Endothelial cell of umbilical vein (primary cell): ENCODE measurements around the gene AP1S2. TPM values are rescaled to one million over a fixed set of nuclear protein-coding genes. Genes with fewer than 3 reads are reported as not detected.

Experiments
- BruUV-seq: library from RNA; stranded (reverse); fragments of 400-500 nt; replicated peaks from 2 replicates; lab custom pipeline; 2021; lab: Mats Ljungman, UMichigan
- CTCF ChIA-PET: fragments of 300-600, 350-600 bp; sonication (Branson Sonifier 250); formaldehyde crosslinking; loops from one replicate; lab custom pipeline; 2021; ENCODE audit warnings: antibody characterized with exemption, inconsistent platforms; lab: Charles Lee
- POLR2A ChIA-PET: fragments of 300-600, 350-600 bp; sonication (Branson Sonifier 250); formaldehyde crosslinking; loops from one replicate; lab custom pipeline; 2021; ENCODE audit warnings: antibody characterized with exemption, inconsistent platforms; lab: Charles Lee
- DNase-seq: peaks from one replicate; pipeline ENCODE4 v3.0.0-alpha.2; 2011; ENCODE audit warnings: low read depth, low spot score
- FAIRE-seq: peaks from 2 replicates; lab custom pipeline; 2011; peaks lifted over from hg19 to GRCh38; lab: Jason Lieb, UNC
- H2AFZ ChIP-seq: 2 replicates; pipeline ENCODE4 v1.6.0; 2012; ENCODE audit warnings: low read depth, low read length, control low read depth, inconsistent platforms
- H3K27ac ChIP-seq: 2 replicates; pipeline ENCODE4 v1.5.1; 2011; ENCODE audit warnings: low read depth, mild to moderate bottlenecking, control low read depth, low read length, moderate library complexity; ENCODE audit not compliant: insufficient read depth
- H3K27me3 ChIP-seq, 2 experiments: 2 replicates each; pipeline versions ENCODE4 v1.6.0 to v1.6.1; 2011; ENCODE audit warnings: low read length in 2 of 2, mixed read lengths in 1 of 2; ENCODE audit not compliant: control insufficient read depth in 2 of 2, insufficient read depth in 2 of 2
- H3K36me3 ChIP-seq, 2 experiments: 2 replicates in 1 of 2; 3 replicates in 1 of 2; pipeline ENCODE4 v1.5.1; 2011; ENCODE audit warnings: low read length in 2 of 2, mild to moderate bottlenecking in 1 of 2, moderate library complexity in 1 of 2; ENCODE audit not compliant: control insufficient read depth in 2 of 2, insufficient read depth in 2 of 2; ENCODE audit errors: extremely low read depth in 1 of 2
- H3K4me1 ChIP-seq: 3 replicates; pipeline ENCODE4 v1.5.1; 2011; ENCODE audit warnings: mild to moderate bottlenecking, low read length; ENCODE audit not compliant: control insufficient read depth, insufficient read depth; ENCODE audit errors: extremely low read depth
- H3K4me2 ChIP-seq: 2 replicates; pipeline ENCODE4 v1.6.1; 2011; ENCODE audit warnings: low read length, control low read depth, mixed read lengths; ENCODE audit not compliant: insufficient read depth
- H3K4me3 ChIP-seq, 3 experiments: fragments of 200-600 bp in 1 of 3; sonication (generic), shearing (Covaris generic) in 1 of 3; replicated peaks in 1 of 3; 2 replicates each; pipeline ENCODE4 v1.5.1; 2011 to 2016; ENCODE audit warnings: control low read depth in 3 of 3, low read length in 3 of 3, mild to moderate bottlenecking in 2 of 3, inconsistent platforms in 1 of 3, low read depth in 1 of 3, moderate library complexity in 1 of 3; ENCODE audit not compliant: insufficient read depth in 1 of 3
- H3K79me2 ChIP-seq: 2 replicates; pipeline ENCODE4 v1.6.0; 2012; ENCODE audit warnings: low read length, inconsistent platforms; ENCODE audit not compliant: control insufficient read depth, insufficient read depth
- H3K9ac ChIP-seq: replicated peaks from 2 replicates; pipeline ENCODE3; 2011; ENCODE audit warnings: low read length, control low read depth; ENCODE audit not compliant: insufficient read depth; ENCODE audit errors: extremely low read depth
- H3K9me1 ChIP-seq: replicated peaks from 3 replicates; pipeline ENCODE4 v1.6.0; 2011; ENCODE audit warnings: mild to moderate bottlenecking, low read length; ENCODE audit not compliant: control insufficient read depth, insufficient read depth; ENCODE audit errors: extremely low read depth
- H3K9me3 ChIP-seq: replicated peaks from 2 replicates; pipeline ENCODE4 v1.5.1; 2012; ENCODE audit warnings: low read length, inconsistent platforms; ENCODE audit not compliant: control insufficient read depth, insufficient read depth
- H4K20me1 ChIP-seq: replicated peaks from 2 replicates; pipeline ENCODE3; 2011; ENCODE audit warnings: mild to moderate bottlenecking, low read length; ENCODE audit not compliant: control insufficient read depth, insufficient read depth; ENCODE audit errors: extremely low read depth
- CTCF ChIP-seq, 2 donors: IDR thresholded peaks; 1 replicate in 1 of 2; 2 replicates in 1 of 2; pipeline ENCODE4 v1.5.1; 2011; ENCODE audit warnings: low read length in 2 of 2, mild to moderate bottlenecking in 2 of 2, moderate library complexity in 2 of 2, control low read depth in 1 of 2, inconsistent platforms in 1 of 2, low read depth in 1 of 2; ENCODE audit not compliant: insufficient read depth in 1 of 2; ENCODE audit errors: extremely low read depth in 1 of 2
- EZH2 ChIP-seq: IDR thresholded peaks from 2 replicates; pipeline ENCODE4 v1.6.1; 2012; ENCODE audit warnings: borderline replicate concordance, low read depth, mild to moderate bottlenecking, moderate library complexity, low read length, inconsistent platforms; ENCODE audit not compliant: severe bottlenecking
- FOS ChIP-seq: IDR thresholded peaks from 2 replicates; pipeline ENCODE4 v1.6.1; 2011; ENCODE audit warnings: mild to moderate bottlenecking, low read length, moderate library complexity, borderline replicate concordance; ENCODE audit not compliant: insufficient read depth
- GATA2 ChIP-seq: IDR thresholded peaks from 2 replicates; pipeline ENCODE4 v1.7.0; 2011; ENCODE audit warnings: low read depth, mild to moderate bottlenecking, moderate library complexity, mixed read lengths, low read length; ENCODE audit not compliant: insufficient read length, insufficient read depth
- JUN ChIP-seq: IDR thresholded peaks from 2 replicates; pipeline ENCODE4 v1.6.1; 2011; ENCODE audit warnings: borderline replicate concordance, low read depth; ENCODE audit not compliant: insufficient read length, insufficient read depth
- MAX ChIP-seq: IDR thresholded peaks from 2 replicates; pipeline ENCODE4 v1.6.1; 2011; ENCODE audit not compliant: insufficient read depth, insufficient read length
- MYC ChIP-seq: IDR thresholded peaks from one replicate; pipeline ENCODE4 v1.6.1; 2011; ENCODE audit warnings: mild to moderate bottlenecking, low read depth, low read length
- POLR2A ChIP-seq: IDR thresholded peaks from 2 replicates; pipeline ENCODE4 v1.6.1; 2012; ENCODE audit warnings: low read depth, mild to moderate bottlenecking, control low read depth, low read length
- POLR2AphosphoS5 ChIP-seq: IDR thresholded peaks from 2 replicates; pipeline ENCODE4 v1.6.1; 2012; ENCODE audit warnings: low read depth, mild to moderate bottlenecking, control low read depth, low read length, moderate library complexity; ENCODE audit not compliant: insufficient read depth
- dilution Hi-C: fragments of 300-500 bp; cut with MboI; formaldehyde crosslinking; loops from one replicate; pipeline ENCODE4 v1.15.0; 2019; ENCODE audit warnings: low sequenced_read_pairs; ENCODE audit not compliant: extremely low pct_ligation_motif_present
- intact Hi-C: fragments of 100-400 bp; cut with micrococcal nuclease; formaldehyde crosslinking; loops from one replicate; pipeline ENCODE4 v1.10.0; 2022
- polyA plus RNA-seq, 4 experiments: library from polyadenylated mRNA; depleted of rRNA in 3 of 4; stranded (reverse) in 3 of 4; unstranded in 1 of 4; fragments of >200 nt; gene quantifications; 2 replicates each; pipeline versions ENCODE4 v1.2.1 to v1.2.3, GENCODE V29; 2011 to 2012; ENCODE audit warnings: missing spikeins in 1 of 4
- total RNA-seq: library from RNA; stranded (reverse); gene quantifications from 2 replicates; pipeline ENCODE4 v1.2.3, GENCODE V29; 2021

The AP1S2 gene
- total and polyA plus RNA-seq, 2 donors (not counting 3 experiments of a cell fraction or from before 2014, with no cell fraction given): 21.0 to 37.3 TPM

- Histone ChIP-seq H3K27ac (no peak overlapping the region), H3K9me3 (no peaks in the 10 kb centered on the region), H3K4me3 (no peak overlapping the region), H3K79me2 (no peaks in the 10 kb centered on the region), H3K9me1 (no peaks in the 10 kb centered on the region), H3K9ac (no peak overlapping the region), H2AFZ (no peak overlapping the region), H3K27me3 (no peaks in the 10 kb centered on the region), H3K4me1 (no peaks in the 10 kb centered on the region), H3K4me2 (no peak overlapping the region), H4K20me1 (no peaks in the 10 kb centered on the region), H3K36me3 (peaks cover 0 to 4% of the 10 kb centered on the region in 2 experiments)
- no peak for DNase-seq
- ChIA-PET POLR2A (no interaction called here), CTCF (interaction anchor here (1.0 kb wide), 1 partner anchor 9 kb away, joined by 3 read pairs; no protein-coding TSS in a partner anchor)
- no peak for TF ChIP-seq POLR2A
- no peak for TF ChIP-seq CTCF (IDR thresholded peaks at IDR 0.05; ENCODE audit: extremely low read depth in 1 of 2, insufficient read depth in 1 of 2, low read depth in 1 of 2, low read length in 2 of 2)
- TF ChIP-seq MYC: no peak
- TF ChIP-seq POLR2AphosphoS5: no peak
- TF ChIP-seq MAX: no peak
- TF ChIP-seq JUN: no peak
- TF ChIP-seq EZH2: no peak
- no peak for TF ChIP-seq FOS
- TF ChIP-seq GATA2: no peak
- intact Hi-C loops: no loop called here
- no TSS peak for BruUV-seq
- FAIRE-seq: no peak
- dilution Hi-C loops: no loop called here
Measured at GRCh38 chrX:15813416-15813815, 41.2 kb downstream of the AP1S2 start.
